Measurements from ENCODE around the gene C1orf21. TPM values are rescaled to one million over a fixed set of nuclear protein-coding genes. Genes with fewer than 3 reads are reported as not detected.
"Not testable (repeated sequence)": the region's sequence is repeated elsewhere in the genome, so short reads cannot be mapped to it uniquely, and the experiment has no call there.

Gene C1orf21
- total RNA-seq, 4 donors from 2014 or later: 24.0 to 43.0 (median 40.3) TPM

DNA sequence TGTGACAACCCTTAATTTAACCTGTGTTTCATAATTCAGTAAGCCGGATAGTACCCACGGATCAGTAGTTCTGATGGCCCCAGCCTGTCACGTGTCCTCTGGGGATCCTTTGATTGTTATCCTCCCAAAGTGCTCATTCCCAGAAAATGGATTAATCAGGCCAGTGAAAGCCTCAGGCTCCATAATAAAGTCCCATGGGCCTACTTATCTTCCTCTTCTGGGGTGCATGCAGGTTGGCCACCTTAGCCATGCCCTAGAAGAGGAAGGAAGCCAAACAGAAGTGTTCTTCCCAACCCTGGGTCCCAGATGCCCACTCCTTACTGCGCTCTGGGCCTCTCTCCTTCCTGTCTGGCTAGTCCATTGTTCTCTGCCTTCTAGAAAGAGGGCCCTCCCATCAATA, 221.8 kb downstream of the C1orf21 start:
- no peak for DNase-seq (ENCODE audit: low spot score)
- TF ChIP-seq, protein P1, sequence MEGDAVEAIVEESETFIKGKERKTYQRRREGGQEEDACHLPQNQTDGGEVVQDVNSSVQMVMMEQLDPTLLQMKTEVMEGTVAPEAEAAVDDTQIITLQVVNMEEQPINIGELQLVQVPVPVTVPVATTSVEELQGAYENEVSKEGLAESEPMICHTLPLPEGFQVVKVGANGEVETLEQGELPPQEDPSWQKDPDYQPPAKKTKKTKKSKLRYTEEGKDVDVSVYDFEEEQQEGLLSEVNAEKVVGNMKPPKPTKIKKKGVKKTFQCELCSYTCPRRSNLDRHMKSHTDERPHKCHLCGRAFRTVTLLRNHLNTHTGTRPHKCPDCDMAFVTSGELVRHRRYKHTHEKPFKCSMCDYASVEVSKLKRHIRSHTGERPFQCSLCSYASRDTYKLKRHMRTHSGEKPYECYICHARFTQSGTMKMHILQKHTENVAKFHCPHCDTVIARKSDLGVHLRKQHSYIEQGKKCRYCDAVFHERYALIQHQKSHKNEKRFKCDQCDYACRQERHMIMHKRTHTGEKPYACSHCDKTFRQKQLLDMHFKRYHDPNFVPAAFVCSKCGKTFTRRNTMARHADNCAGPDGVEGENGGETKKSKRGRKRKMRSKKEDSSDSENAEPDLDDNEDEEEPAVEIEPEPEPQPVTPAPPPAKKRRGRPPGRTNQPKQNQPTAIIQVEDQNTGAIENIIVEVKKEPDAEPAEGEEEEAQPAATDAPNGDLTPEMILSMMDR (IDR thresholded peaks at IDR 0.05): no peak
- ATAC-seq (ENCODE audit: low FRiP score): no peak

DNA sequence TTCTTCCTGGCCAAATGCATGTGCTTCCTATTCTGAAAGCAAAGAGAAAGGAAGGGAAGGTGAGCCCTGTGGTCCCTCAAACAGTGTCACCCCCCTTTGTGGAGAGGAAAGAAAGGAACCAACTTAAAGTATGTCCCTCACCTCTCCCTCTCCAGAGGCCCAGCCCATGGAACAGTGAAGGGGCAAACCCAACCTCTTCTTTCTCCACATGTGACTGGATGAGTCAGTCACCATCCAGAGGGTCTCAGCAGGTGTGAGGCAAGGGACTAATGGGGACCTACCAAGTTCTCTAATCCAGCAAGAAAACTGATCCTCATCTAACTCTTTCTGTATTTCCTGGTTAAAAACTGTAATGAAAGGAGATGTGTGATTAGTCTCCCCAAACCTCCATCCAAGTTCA, 222.2 kb downstream of the C1orf21 start:
- no peak for DNase-seq (ENCODE audit: low spot score)
- TF ChIP-seq, protein P1 (IDR thresholded peaks at IDR 0.05): no peak
- no peak for ATAC-seq (ENCODE audit: low FRiP score)

DNA sequence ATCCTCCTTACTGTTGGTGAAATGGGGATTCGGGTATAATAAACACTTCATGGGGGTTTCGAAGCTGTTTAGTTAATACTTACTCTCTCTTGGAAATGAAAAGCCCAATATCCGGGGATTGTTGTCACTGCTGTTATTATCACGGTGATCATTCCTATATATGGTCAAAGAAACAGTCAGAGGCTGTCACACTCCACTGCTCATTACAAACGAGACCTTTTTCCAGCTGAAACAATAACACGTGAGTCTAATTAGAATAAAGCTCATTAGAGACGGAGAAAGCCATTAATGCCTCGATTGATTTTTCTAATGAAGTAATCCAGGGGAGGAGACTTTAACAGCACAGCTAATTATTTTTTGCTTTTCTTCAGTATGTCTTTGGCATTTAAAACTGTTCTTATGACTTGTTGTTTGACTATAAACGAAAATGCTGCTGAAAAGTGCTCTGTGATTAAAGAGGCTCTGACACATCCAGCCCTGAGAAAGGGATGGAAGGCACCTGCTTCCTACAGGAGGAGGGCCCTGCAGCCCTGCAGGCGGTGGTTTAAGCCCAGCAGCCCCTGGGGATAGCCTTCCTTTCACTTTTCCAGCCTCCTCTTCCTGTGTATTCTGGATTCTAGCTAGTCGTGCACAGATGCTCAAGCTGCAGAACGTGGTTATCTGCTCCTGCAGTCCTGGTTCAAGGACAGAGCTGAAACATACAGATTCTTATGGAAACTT, 224.2 kb downstream of the C1orf21 start:
- TF ChIP-seq, protein P1 (IDR thresholded peaks at IDR 0.05): no peak
- DNase-seq (ENCODE audit: low spot score): no peak
- ATAC-seq (ENCODE audit: low FRiP score): no peak

DNA sequence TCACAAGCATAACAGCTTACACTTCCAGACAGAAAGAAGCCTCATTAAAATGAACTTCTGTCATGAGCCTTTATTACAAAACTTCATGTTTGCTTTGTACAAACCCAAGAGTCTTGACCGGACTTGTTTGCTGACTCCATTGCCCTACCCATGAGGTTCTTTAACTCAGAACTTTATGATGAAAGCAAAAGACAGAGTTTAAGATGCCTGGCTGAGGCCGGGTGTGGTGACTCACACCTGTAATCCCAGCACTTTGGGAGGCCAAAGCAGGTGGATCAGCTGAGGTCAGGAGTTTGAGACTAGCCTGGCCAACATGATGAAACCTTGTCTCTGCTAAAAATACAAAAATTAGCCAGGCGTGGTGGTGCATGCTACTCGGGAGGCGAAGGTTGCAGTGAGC, 225.4 kb downstream of the C1orf21 start:
- ATAC-seq (ENCODE audit: low FRiP score); DNase-seq (ENCODE audit: low spot score): not testable (repeated sequence)

DNA sequence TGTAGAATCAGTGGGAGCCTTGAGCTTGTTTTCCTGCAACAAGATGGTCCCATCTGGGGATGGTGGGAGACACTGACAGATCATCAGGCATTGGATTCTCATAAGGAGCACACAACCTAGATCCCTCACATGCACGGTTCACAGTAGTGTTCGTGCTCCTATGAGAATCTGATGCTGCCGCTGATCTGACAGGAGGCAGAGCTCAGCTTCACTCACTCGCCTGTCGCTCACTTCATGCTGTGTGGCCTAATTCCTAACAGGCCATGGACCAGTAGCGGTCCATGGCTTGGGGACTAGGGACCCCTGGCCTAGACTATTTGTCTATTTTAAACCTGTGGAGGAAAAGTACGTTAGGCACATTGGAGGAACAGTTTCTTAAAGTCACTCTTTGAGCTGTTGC, 227.8 kb downstream of the C1orf21 start:
- ATAC-seq (ENCODE audit: low FRiP score) (no peak), DNase-seq (ENCODE audit: low spot score) (no peak)
- TF ChIP-seq, protein P1 (IDR thresholded peaks at IDR 0.05): no peak

DNA sequence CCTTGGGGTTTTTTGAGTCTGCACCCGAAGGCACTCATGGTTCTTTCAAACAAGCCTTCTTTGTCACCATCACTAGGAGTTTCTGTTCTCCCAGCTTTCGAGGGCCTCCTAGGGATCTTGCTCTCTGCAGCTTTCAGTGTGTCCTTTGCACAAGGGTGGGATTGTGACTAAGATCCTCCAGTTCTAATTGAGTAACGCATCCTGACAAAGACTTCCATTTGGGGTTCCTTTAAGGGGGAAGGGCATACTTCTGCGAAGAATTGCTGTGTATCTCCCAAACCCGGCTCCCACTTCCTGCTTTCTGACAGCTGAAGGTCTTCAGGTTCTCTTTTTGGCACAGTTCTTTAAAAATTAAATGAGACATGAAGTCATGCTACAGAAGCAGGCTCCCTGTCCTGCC, 228.5 kb downstream of the C1orf21 start:
- ATAC-seq (ENCODE audit: low FRiP score): no peak
- TF ChIP-seq, protein P1 (IDR thresholded peaks at IDR 0.05): no peak
- no peak for DNase-seq (ENCODE audit: low spot score)

DNA sequence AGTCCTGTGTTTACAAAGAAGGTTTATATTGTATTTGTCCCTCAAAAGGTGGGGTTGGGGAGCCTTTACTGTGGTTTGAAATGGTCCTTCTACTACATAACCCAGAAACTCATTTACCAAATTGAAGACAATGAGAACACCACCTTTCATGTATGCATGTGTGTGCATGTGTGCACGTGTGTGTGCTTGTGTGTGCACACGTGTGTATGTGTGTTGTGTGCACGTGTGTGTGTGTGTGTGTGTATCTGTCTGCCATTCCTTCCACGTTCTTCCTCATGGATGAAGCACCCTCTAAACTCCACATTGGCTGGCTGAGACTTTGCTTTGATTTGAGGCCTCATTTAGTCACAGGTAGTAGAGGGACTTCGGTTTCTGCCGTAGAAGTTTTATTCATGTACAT, 229.7 kb downstream of the C1orf21 start:
- DNase-seq (ENCODE audit: low spot score): no peak
- TF ChIP-seq, protein P1 (IDR thresholded peaks at IDR 0.05): no peak
- ATAC-seq (ENCODE audit: low FRiP score): no peak

Measured in omental fat pad (tissue), 4 donors.